Measurements from ENCODE around the gene PLAAT4. TPM values are rescaled to one million over a fixed set of nuclear protein-coding genes. Genes with fewer than 3 reads are reported as not detected.

Gene PLAAT4
- total RNA-seq, 1 donor from 2014 or later = 15.5 TPM

- Histone ChIP-seq H3K9me3 (replicated peaks) (no peaks in the 10 kb centered on the region), H3K27ac (replicated peaks) (peak overlapping the region; percentile 42), H3K27me3 (ENCODE audit: low read depth) (no peaks in the 10 kb centered on the region), H3K4me3 (no peak overlapping the region), H3K36me3 (no peaks in the 10 kb centered on the region), H3K4me1 (peaks cover 4% of the 10 kb centered on the region)
- intact Hi-C loops (cut with micrococcal nuclease) = no loop called here
- DNase-seq = no peak
- no peak for TF ChIP-seq CTCF (IDR thresholded peaks at IDR 0.05; ENCODE audit: borderline replicate concordance)
Observed at GRCh38 chr11:63554877-63555223, 18.2 kb downstream of the PLAAT4 start.

- no peak for DNase-seq
- Histone ChIP-seq H3K27ac (replicated peaks) (no peak overlapping the region), H3K27me3 (ENCODE audit: low read depth) (no peaks in the 10 kb centered on the region), H3K4me3 (no peak overlapping the region), H3K36me3 (no peaks in the 10 kb centered on the region), H3K9me3 (replicated peaks) (no peaks in the 10 kb centered on the region), H3K4me1 (peaks cover 9% of the 10 kb centered on the region)
- TF ChIP-seq CTCF (IDR thresholded peaks at IDR 0.05; ENCODE audit: borderline replicate concordance) = no peak
- intact Hi-C loops (cut with micrococcal nuclease) = no loop called here
Observed at GRCh38 chr11:63556404-63557013, 19.9 kb downstream of the PLAAT4 start.

- H3K9me3 ChIP-seq (replicated peaks) = no peaks in the 10 kb centered on the region
- H3K36me3 ChIP-seq = no peaks in the 10 kb centered on the region
- H3K4me1 ChIP-seq = peaks cover 9% of the 10 kb centered on the region
- DNase-seq = no peak
- no peak for TF ChIP-seq CTCF (IDR thresholded peaks at IDR 0.05; ENCODE audit: borderline replicate concordance)
- H3K27ac ChIP-seq (replicated peaks) = no peak overlapping the region
- no peaks in the 10 kb centered on the region for H3K27me3 ChIP-seq (ENCODE audit: low read depth)
- H3K4me3 ChIP-seq = no peak overlapping the region
- intact Hi-C loops (cut with micrococcal nuclease) = no loop called here
Observed at GRCh38 chr11:63557570-63557969, 21.0 kb downstream of the PLAAT4 start.

GRCh38 chr11:63558459-63559157 is 22.0 kb downstream of the PLAAT4 start:
- DNase-seq = no peak
- Histone ChIP-seq H3K9me3 (replicated peaks) (no peaks in the 10 kb centered on the region), H3K4me3 (no peak overlapping the region), H3K27ac (replicated peaks) (no peak overlapping the region), H3K27me3 (ENCODE audit: low read depth) (no peaks in the 10 kb centered on the region), H3K36me3 (no peaks in the 10 kb centered on the region), H3K4me1 (peaks cover 9% of the 10 kb centered on the region)
- no peak for TF ChIP-seq CTCF (IDR thresholded peaks at IDR 0.05; ENCODE audit: borderline replicate concordance)
- intact Hi-C loops (cut with micrococcal nuclease) = no loop called here

GRCh38 chr11:63560506-63561180 is 24.0 kb downstream of the PLAAT4 start:
- H3K27ac ChIP-seq (replicated peaks) = no peak overlapping the region
- H3K27me3 ChIP-seq (ENCODE audit: low read depth) = no peaks in the 10 kb centered on the region
- TF ChIP-seq CTCF (IDR thresholded peaks at IDR 0.05; ENCODE audit: borderline replicate concordance) = no peak
- no peaks in the 10 kb centered on the region for H3K36me3 ChIP-seq
- H3K4me3 ChIP-seq = no peak overlapping the region
- no peaks in the 10 kb centered on the region for H3K9me3 ChIP-seq (replicated peaks)
- peaks cover 5% of the 10 kb centered on the region for H3K4me1 ChIP-seq
- DNase-seq = peak; percentile 34
- intact Hi-C loops (cut with micrococcal nuclease) = no loop called here
